ENCODE measurements around the gene ARHGAP9. TPM values are rescaled to one million over a fixed set of nuclear protein-coding genes. Genes with fewer than 3 reads are reported as not detected.

Gene ARHGAP9
- total RNA-seq, 4 donors from 2014 or later, result 5.2 to 40.5 (median 11.6) TPM

GRCh38 chr12:57525615-57526383, 46.1 kb upstream of the ARHGAP9 start:
- TF ChIP-seq POLR2A (IDR thresholded peaks at IDR 0.05) (no peak), CTCF (IDR thresholded peaks at IDR 0.05) (no peak), EP300 (IDR thresholded peaks at IDR 0.05) (no peak)
- no peak for DNase-seq (ENCODE audit: low spot score in 2 of 2)
- H3K4me3 ChIP-seq, result no peak overlapping the region
- 73 to 75% methylated on average over 16 of the region's 16 CpGs for WGBS, 2 donors
- H3K27me3 ChIP-seq, result no peaks in the 10 kb centered on the region
- H3K9me3 ChIP-seq, result no peaks in the 10 kb centered on the region
- peak overlapping the region in 2 of 4 donors; percentile 95 to 100 for H3K27ac ChIP-seq
- H3K36me3 ChIP-seq, result peaks cover 0 to 67% (median 7%) of the 10 kb centered on the region in 3 donors
- peaks cover 0 to 55% (median 39%) of the 10 kb centered on the region in 4 donors for H3K4me1 ChIP-seq

GRCh38 chr12:57524814-57525614, 45.3 kb upstream of the ARHGAP9 start:
- no peaks in the 10 kb centered on the region for H3K9me3 ChIP-seq
- H3K36me3 ChIP-seq, result peaks cover 0 to 59% (median 4%) of the 10 kb centered on the region in 3 donors
- H3K4me3 ChIP-seq, result peak overlapping the region in 1 of 4 donors; percentile 5
- WGBS, 2 donors, result 56 to 61% methylated on average over 11 of the region's 11 CpGs
- H3K4me1 ChIP-seq, result peaks cover 0 to 55% (median 39%) of the 10 kb centered on the region in 4 donors
- peak overlapping the region in 3 of 4 donors; percentile 95 to 100 (median 98) for H3K27ac ChIP-seq
- no peaks in the 10 kb centered on the region for H3K27me3 ChIP-seq
- no peak for DNase-seq (ENCODE audit: low spot score in 2 of 2)
- TF ChIP-seq CTCF (IDR thresholded peaks at IDR 0.05), result no peak
- no peak for TF ChIP-seq POLR2A (IDR thresholded peaks at IDR 0.05)
- TF ChIP-seq EP300 (IDR thresholded peaks at IDR 0.05), result no peak

- no peak for DNase-seq (ENCODE audit: low spot score in 2 of 2)
- Histone ChIP-seq H3K9me3 (no peaks in the 10 kb centered on the region), H3K36me3 (peaks cover 0 to 49% (median 4%) of the 10 kb centered on the region in 3 donors), H3K27ac (peak overlapping the region; percentile 93 to 100 (median 96)), H3K27me3 (no peaks in the 10 kb centered on the region), H3K4me3 (peak overlapping the region; percentile 77 to 91 (median 84)), H3K4me1 (peaks cover 0 to 62% (median 47%) of the 10 kb centered on the region in 4 donors)
- 63 to 68% methylated on average over 14 of the region's 14 CpGs for WGBS, 2 donors
- TF ChIP-seq EP300 (IDR thresholded peaks at IDR 0.05) (peak in 1 of 2 donors; percentile 4), CTCF (IDR thresholded peaks at IDR 0.05) (no peak), POLR2A (IDR thresholded peaks at IDR 0.05) (no peak)
These were observed 44.3 kb upstream of the ARHGAP9 start for GRCh38 chr12:57523706-57524614.

- whole genome bisulfite sequencing, 2 donors, result 2 to 3% methylated on average over 24 to 25 of the region's 38 CpGs
- H3K9me3 ChIP-seq, result no peaks in the 10 kb centered on the region
- H3K27me3 ChIP-seq, result no peaks in the 10 kb centered on the region
- DNase-seq (ENCODE audit: low spot score in 2 of 2), result peak; percentile 43
- peak in 1 of 2 donors; percentile 23 for TF ChIP-seq EP300 (IDR thresholded peaks at IDR 0.05)
- TF ChIP-seq CTCF (IDR thresholded peaks at IDR 0.05), result no peak
- peak in 1 of 2 donors; percentile 28 for TF ChIP-seq POLR2A (IDR thresholded peaks at IDR 0.05)
- peaks cover 0 to 71% (median 56%) of the 10 kb centered on the region in 4 donors for H3K4me1 ChIP-seq
- H3K36me3 ChIP-seq, result peaks cover 0 to 40% (median 4%) of the 10 kb centered on the region in 3 donors
- peak overlapping the region; percentile 77 to 91 (median 84) for H3K4me3 ChIP-seq
- H3K27ac ChIP-seq, result peak overlapping the region; percentile 93 to 100 (median 96)
These were observed 43.4 kb upstream of the ARHGAP9 start for GRCh38 chr12:57522887-57523705.

All from tibial nerve (tissue), 4 donors.